Fibroblast of lung (primary cell): Measurements from ENCODE around the gene MAP7. TPM values are rescaled to one million over a fixed set of nuclear protein-coding genes. Genes with fewer than 3 reads are reported as not detected.
A peak's percentile ranks its signal among the peaks of the same experiment; 100 is the strongest.

Experiments
- DNase-seq, 2 donors: peaks; one replicate each; pipeline versions ENCODE4 v3.0.0 to v3.0.0-alpha.2; 2010; ENCODE audit warnings: low read depth in 2 of 2
- H2AFZ ChIP-seq: 2 replicates; pipeline ENCODE4 v1.5.1; 2012; ENCODE audit warnings: low read length, control low read depth, inconsistent platforms
- H3K27ac ChIP-seq: 2 replicates; pipeline ENCODE4 v1.5.1; 2011; ENCODE audit warnings: low read length, control low read depth; ENCODE audit not compliant: insufficient read depth
- H3K27me3 ChIP-seq: 2 replicates; pipeline ENCODE4 v1.5.1; 2011; ENCODE audit warnings: mild to moderate bottlenecking, low read length; ENCODE audit not compliant: control insufficient read depth, insufficient read depth
- H3K36me3 ChIP-seq: 2 replicates; pipeline ENCODE4 v1.5.1; 2011; ENCODE audit warnings: low read length; ENCODE audit not compliant: control insufficient read depth, insufficient read depth
- H3K4me1 ChIP-seq: 2 replicates; pipeline ENCODE4 v1.5.1; 2011; ENCODE audit warnings: low read length; ENCODE audit not compliant: control insufficient read depth, insufficient read depth; ENCODE audit errors: extremely low read depth
- H3K4me2 ChIP-seq: 2 replicates; pipeline ENCODE4 v1.5.1; 2011; ENCODE audit warnings: low read length, control low read depth; ENCODE audit not compliant: insufficient read depth; ENCODE audit errors: extremely low read depth
- H3K4me3 ChIP-seq, 4 experiments: fragments of 200-600 bp in 1 of 4; sonication (generic) in 1 of 4; replicated peaks in 1 of 4; 2 replicates each; pipeline ENCODE4 v1.5.1; 2011 to 2016; ENCODE audit warnings: low read length in 4 of 4, low read depth in 3 of 4, mild to moderate bottlenecking in 3 of 4, control low read depth in 2 of 4, inconsistent platforms in 1 of 4, mixed read lengths in 1 of 4; ENCODE audit not compliant: insufficient read depth in 1 of 4; ENCODE audit errors: control extremely low read depth in 1 of 4
- H3K79me2 ChIP-seq: 2 replicates; pipeline ENCODE4 v1.5.1; 2012; ENCODE audit warnings: mild to moderate bottlenecking, low read length, inconsistent platforms; ENCODE audit not compliant: control insufficient read depth, insufficient read depth
- H3K9ac ChIP-seq: 2 replicates; pipeline ENCODE4 v1.5.1; 2011; ENCODE audit warnings: mild to moderate bottlenecking, low read length, control low read depth; ENCODE audit not compliant: insufficient read depth
- H3K9me3 ChIP-seq: 2 replicates; pipeline ENCODE4 v1.5.1; 2012; ENCODE audit warnings: low read depth, low read length; ENCODE audit not compliant: control insufficient read depth, insufficient read depth
- H4K20me1 ChIP-seq: 2 replicates; pipeline ENCODE4 v1.5.1; 2011; ENCODE audit warnings: low read length; ENCODE audit not compliant: control insufficient read depth, insufficient read depth; ENCODE audit errors: extremely low read depth
- CTCF ChIP-seq, 2 donors: IDR thresholded peaks in 1 of 2; conservative IDR thresholded peaks in 1 of 2; 1 replicate in 1 of 2; 2 replicates in 1 of 2; pipeline ENCODE4 v1.5.1; 2011 to 2012; ENCODE audit warnings: low read length in 2 of 2, control low read depth in 1 of 2, inconsistent platforms in 1 of 2, low read depth in 1 of 2, mild to moderate bottlenecking in 1 of 2
- EZH2 ChIP-seq: IDR thresholded peaks from 2 replicates; pipeline ENCODE4 v1.5.1; 2012; ENCODE audit warnings: low read length, control low read depth, mild to moderate bottlenecking; ENCODE audit errors: missing control alignments
- polyA plus RNA-seq, 2 donors: library from polyadenylated mRNA; depleted of rRNA in 1 of 2; stranded (reverse) in 1 of 2; unstranded in 1 of 2; fragments of >200 nt; gene quantifications; 2 replicates each; pipeline ENCODE4 v1.2.1, GENCODE V29; 2011 to 2012; ENCODE audit warnings: missing spikeins in 1 of 2
- total RNA-seq: library from RNA; depleted of rRNA; stranded (reverse); fragments of >200 nt; gene quantifications from 2 replicates; pipeline ENCODE4 v1.2.1, GENCODE V29; 2014

Gene MAP7
- total and polyA plus RNA-seq, 2 donors (not counting 1 experiment from before 2014, with no cell fraction given): 0.40 to 1.5 TPM

DNA sequence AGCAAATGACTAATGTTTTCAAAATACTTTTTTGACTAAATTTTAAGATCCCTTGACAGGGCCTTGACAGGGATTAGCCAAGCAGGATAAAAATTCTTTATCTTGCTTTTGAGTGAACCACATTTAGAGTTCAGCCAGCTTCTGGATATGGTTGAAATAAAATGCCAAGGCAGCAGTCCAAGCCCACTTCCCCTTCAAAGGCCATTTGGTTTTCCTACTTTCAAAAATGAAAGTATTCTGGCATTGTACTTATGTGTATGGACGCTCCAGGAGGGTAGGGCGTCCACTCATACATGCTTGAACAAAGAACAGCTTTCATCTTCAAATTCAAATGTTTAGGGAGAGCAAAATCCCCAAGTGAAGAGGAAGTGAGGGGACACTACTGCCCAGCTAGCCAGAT is 178.3 kb downstream of the MAP7 start:
- Histone ChIP-seq H2AFZ (no peak overlapping the region), H3K9me3 (no peaks in the 10 kb centered on the region), H4K20me1 (no peaks in the 10 kb centered on the region), H3K4me2 (no peak overlapping the region), H3K4me3 (no peak overlapping the region), H3K79me2 (no peaks in the 10 kb centered on the region), H3K27me3 (no peaks in the 10 kb centered on the region), H3K36me3 (no peaks in the 10 kb centered on the region), H3K9ac (no peak overlapping the region), H3K4me1 (no peaks in the 10 kb centered on the region), H3K27ac (no peak overlapping the region)
- peak in 1 of 2 donors; percentile 69 for DNase-seq
- TF ChIP-seq CTCF (conservative IDR thresholded peaks at IDR 0.05 in 1 of 2, IDR thresholded peaks at IDR 0.05 in 1 of 2; ENCODE audit: low read depth in 1 of 2, low read length in 2 of 2): no peak
- TF ChIP-seq EZH2: no peak

DNA sequence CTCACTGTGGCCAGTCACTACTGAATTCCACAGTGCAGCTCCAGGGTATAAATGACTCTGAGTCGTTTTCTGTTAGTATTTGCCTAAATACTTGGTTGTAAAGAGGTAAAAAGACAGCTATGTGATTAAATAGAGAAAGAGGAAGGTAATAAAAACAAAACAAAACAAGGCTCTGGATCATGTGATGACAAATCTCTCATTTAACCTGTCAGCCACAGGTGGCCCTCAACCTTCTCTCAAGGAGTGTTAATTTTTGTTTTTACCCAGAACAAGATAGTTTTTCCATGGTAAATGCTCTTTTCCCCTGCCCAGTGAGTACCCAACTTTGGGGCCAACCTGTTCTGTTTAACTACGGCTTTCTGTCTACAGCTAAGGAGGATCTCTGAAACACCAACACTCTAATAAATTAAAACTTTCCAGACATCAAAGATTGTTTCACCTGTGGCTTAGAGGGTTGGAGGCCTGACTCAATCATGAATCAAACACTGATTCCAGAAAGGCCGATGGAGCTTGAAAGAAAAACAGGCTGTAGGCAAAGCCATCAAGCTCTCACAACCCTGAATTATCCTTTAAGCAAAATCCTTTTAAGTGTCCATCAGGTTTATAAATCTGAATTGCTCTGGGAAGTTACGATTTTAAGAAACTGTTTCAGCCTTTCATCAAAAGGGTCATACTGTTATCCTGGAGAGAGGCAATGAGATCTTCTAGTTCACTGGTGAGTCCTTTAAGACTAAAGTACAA is 179.1 kb downstream of the MAP7 start:
- H3K9me3 ChIP-seq: no peaks in the 10 kb centered on the region
- no peak overlapping the region for H3K27ac ChIP-seq
- no peak overlapping the region for H3K4me2 ChIP-seq
- no peaks in the 10 kb centered on the region for H4K20me1 ChIP-seq
- H3K27me3 ChIP-seq: no peaks in the 10 kb centered on the region
- peak in 1 of 2 donors; percentile 1 for DNase-seq
- H3K4me3 ChIP-seq: no peak overlapping the region
- H3K9ac ChIP-seq: no peak overlapping the region
- no peaks in the 10 kb centered on the region for H3K79me2 ChIP-seq
- no peaks in the 10 kb centered on the region for H3K36me3 ChIP-seq
- H3K4me1 ChIP-seq: no peaks in the 10 kb centered on the region
- no peak for TF ChIP-seq CTCF (conservative IDR thresholded peaks at IDR 0.05 in 1 of 2, IDR thresholded peaks at IDR 0.05 in 1 of 2; ENCODE audit: low read depth in 1 of 2, low read length in 2 of 2)
- TF ChIP-seq EZH2: no peak
- no peak overlapping the region for H2AFZ ChIP-seq

DNA sequence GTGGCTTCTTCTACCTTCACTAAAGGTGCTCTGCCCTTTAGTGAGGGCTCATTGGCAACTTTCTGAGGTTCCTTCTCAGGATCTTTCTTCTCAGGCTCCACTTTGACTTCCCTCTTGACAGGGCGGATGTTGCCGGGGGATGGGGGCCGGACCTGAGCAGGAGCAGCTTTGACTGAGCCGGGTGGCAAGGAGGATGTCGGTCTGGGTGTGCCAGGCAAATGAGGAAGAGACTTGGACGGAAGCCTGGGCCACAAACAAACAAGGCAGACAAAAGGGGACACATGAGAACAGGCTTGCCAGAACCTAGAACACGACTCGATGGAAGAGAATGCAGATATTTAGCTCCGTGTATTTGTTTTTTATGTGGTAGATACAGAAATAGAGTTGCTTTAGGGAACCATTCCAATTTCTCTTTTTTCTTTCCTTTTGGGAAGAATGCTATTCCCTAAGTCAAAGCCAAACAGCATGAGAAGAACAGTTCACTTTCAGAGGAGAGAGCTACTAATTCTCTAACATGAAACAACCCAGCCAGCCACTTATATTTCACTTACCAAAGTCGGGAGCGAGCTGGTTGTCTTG is 184.4 kb downstream of the MAP7 start:
- Histone ChIP-seq H4K20me1 (no peaks in the 10 kb centered on the region), H3K4me1 (no peaks in the 10 kb centered on the region), H3K9me3 (no peaks in the 10 kb centered on the region), H3K27ac (no peak overlapping the region), H3K27me3 (no peaks in the 10 kb centered on the region), H3K9ac (no peak overlapping the region), H3K4me2 (no peak overlapping the region), H2AFZ (no peak overlapping the region), H3K79me2 (no peaks in the 10 kb centered on the region), H3K4me3 (no peak overlapping the region), H3K36me3 (no peaks in the 10 kb centered on the region)
- no peak for TF ChIP-seq CTCF (conservative IDR thresholded peaks at IDR 0.05 in 1 of 2, IDR thresholded peaks at IDR 0.05 in 1 of 2; ENCODE audit: low read depth in 1 of 2, low read length in 2 of 2)
- no peak for TF ChIP-seq EZH2
- DNase-seq: no peak
